ENCODE data around the gene TRAPPC11.

TRAPPC11 gene

GRCh38 chr4:183638436-183638835 is 20.7 kb upstream of the TRAPPC11 start:
- DNase-seq, result no peak

GRCh38 chr4:183639291-183639690 is 19.8 kb upstream of the TRAPPC11 start:
- no peak for DNase-seq

- no peak for DNase-seq
Observed at GRCh38 chr4:183645326-183645725, 13.8 kb upstream of the TRAPPC11 start.

- DNase-seq, result no peak
Observed at GRCh38 chr4:183657564-183657963, 1.5 kb upstream of the TRAPPC11 start.

- DNase-seq, result peak; percentile 15
Observed at GRCh38 chr4:183658362-183659028, 598 bp upstream of the TRAPPC11 start.

GRCh38 chr4:183659872-183660242 is 764 bp downstream of the TRAPPC11 start:
- DNase-seq, result no peak

- no peak for DNase-seq
Observed at GRCh38 chr4:183666088-183666487, 7.0 kb downstream of the TRAPPC11 start.

- no peak for DNase-seq
Observed at GRCh38 chr4:183670251-183670650, 11.2 kb downstream of the TRAPPC11 start.

- no peak for DNase-seq
Observed at GRCh38 chr4:183670960-183671555, 12.0 kb downstream of the TRAPPC11 start.

- DNase-seq, result no peak
Observed at GRCh38 chr4:183674153-183674552, 15.1 kb downstream of the TRAPPC11 start.

GRCh38 chr4:183675625-183676024 is 16.5 kb downstream of the TRAPPC11 start:
- DNase-seq, result no peak

- DNase-seq, result no peak
Observed at GRCh38 chr4:183681119-183681518, 22.0 kb downstream of the TRAPPC11 start.

GRCh38 chr4:183686461-183686860 is 27.4 kb downstream of the TRAPPC11 start:
- DNase-seq, result no peak

GRCh38 chr4:183688216-183688615 is 29.1 kb downstream of the TRAPPC11 start:
- no peak for DNase-seq

- no peak for DNase-seq
Observed at GRCh38 chr4:183691006-183691405, 31.9 kb downstream of the TRAPPC11 start.

GRCh38 chr4:183691897-183692296 is 32.8 kb downstream of the TRAPPC11 start:
- no peak for DNase-seq

- no peak for DNase-seq
Observed at GRCh38 chr4:183698909-183699308, 39.8 kb downstream of the TRAPPC11 start.

GRCh38 chr4:183700407-183700806 is 41.3 kb downstream of the TRAPPC11 start:
- no peak for DNase-seq

- no peak for DNase-seq
Observed at GRCh38 chr4:183702492-183702891, 43.4 kb downstream of the TRAPPC11 start.

- no peak for DNase-seq
Observed at GRCh38 chr4:183714626-183715025, 55.5 kb downstream of the TRAPPC11 start.

GRCh38 chr4:183716302-183716701 is 57.2 kb downstream of the TRAPPC11 start:
- DNase-seq, result no peak

- DNase-seq, result no peak
Observed at GRCh38 chr4:183718876-183719275, 59.8 kb downstream of the TRAPPC11 start.

- DNase-seq, result peak; percentile 58
Observed at GRCh38 chr4:183721207-183722081, 62.4 kb downstream of the TRAPPC11 start.
